Activated CD4-positive, alpha-beta T cell treated with anti-CD3 and anti-CD28 coated beads, Interleukin-2, amount 10 ng/mL, durations not matched to agents 24 days and 14 days (primary cell): Measurements from ENCODE around the gene AGA. TPM values are rescaled to one million over a fixed set of nuclear protein-coding genes. Genes with fewer than 3 reads are reported as not detected.

Experiments
- DNase-seq: peaks from one replicate; pipeline ENCODE4 v3.0.0; 2022
- H3K27ac Mint-ChIP-seq: one replicate; pipeline ENCODE4 v1.8.0; 2022; ENCODE audit warnings: mild to moderate bottlenecking, mixed read lengths
- H3K27me3 Mint-ChIP-seq: one replicate; pipeline ENCODE4 v1.8.0; 2022; ENCODE audit warnings: mixed read lengths
- H3K36me3 Mint-ChIP-seq: one replicate; pipeline ENCODE4 v1.8.0; 2022; ENCODE audit warnings: low read depth, mild to moderate bottlenecking, mixed read lengths
- H3K4me1 Mint-ChIP-seq: one replicate; pipeline ENCODE4 v1.8.0; 2021; ENCODE audit warnings: mixed read lengths
- H3K4me3 Mint-ChIP-seq: one replicate; pipeline ENCODE4 v1.8.0; 2022; ENCODE audit warnings: mild to moderate bottlenecking, moderate library complexity, mixed read lengths
- H3K9me3 Mint-ChIP-seq: one replicate; pipeline ENCODE4 v1.8.0; 2021; ENCODE audit warnings: mixed read lengths
- intact Hi-C: fragments of 100-400 bp; cut with micrococcal nuclease; formaldehyde crosslinking; loops from one replicate; pipeline ENCODE4 v1.15.1; 2023
- total RNA-seq: library from RNA; stranded (reverse); gene quantifications from 2 replicates; pipeline ENCODE4 v1.2.3, GENCODE V29; 2022

The AGA gene
- total RNA-seq, 1 donor from 2014 or later = 15.6 TPM

DNA sequence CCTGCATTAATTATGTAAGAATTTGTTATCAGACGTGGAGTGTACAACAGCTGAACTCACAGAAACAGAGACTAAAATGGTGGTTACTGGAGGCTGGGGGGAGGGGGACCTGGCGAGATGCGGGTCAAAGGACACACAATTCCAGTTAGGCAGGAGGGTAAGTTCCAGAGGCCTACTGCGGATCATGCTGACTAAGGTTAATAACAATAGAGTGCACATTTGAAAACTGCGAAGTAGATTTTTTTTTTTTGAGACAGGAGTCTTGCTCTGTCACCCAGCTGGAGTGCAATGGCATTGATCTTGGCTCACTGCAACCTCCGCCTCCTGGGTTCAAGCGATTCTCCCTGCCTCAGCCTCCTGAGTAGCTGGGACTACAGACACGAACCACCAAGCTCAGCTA lies 7.6 kb downstream of the AGA start:
- H3K27me3 Mint-ChIP-seq = no peaks in the 10 kb centered on the region
- no peak overlapping the region for H3K27ac Mint-ChIP-seq
- peaks cover 3% of the 10 kb centered on the region for H3K4me1 Mint-ChIP-seq
- H3K36me3 Mint-ChIP-seq = peaks cover 27% of the 10 kb centered on the region
- no peaks in the 10 kb centered on the region for H3K9me3 Mint-ChIP-seq
- DNase-seq = no peak
- no peak overlapping the region for H3K4me3 Mint-ChIP-seq
- intact Hi-C loops = no loop called here

DNA sequence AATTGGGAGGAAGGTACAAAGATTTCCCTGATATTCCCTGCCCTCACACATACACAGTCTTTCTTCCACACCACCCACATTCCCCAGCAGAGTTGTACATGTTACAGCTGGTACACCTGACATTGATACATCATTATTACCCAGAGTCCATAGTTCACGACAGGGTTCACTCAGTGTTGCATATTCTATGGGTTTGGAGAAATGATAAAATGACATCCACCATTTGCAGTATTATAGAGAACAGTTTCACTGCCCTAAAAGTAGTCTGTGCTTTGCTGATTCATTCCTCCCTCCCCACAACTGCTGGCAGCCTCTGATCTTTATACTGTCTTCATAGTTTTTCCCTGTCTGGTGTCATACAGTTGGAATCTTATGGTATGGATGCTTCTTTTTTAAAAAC lies 15.0 kb downstream of the AGA start:
- Mint-ChIP-seq H3K36me3 (peaks cover 3% of the 10 kb centered on the region), H3K27me3 (peaks cover 5% of the 10 kb centered on the region), H3K27ac (no peak overlapping the region), H3K4me1 (no peaks in the 10 kb centered on the region), H3K4me3 (no peak overlapping the region), H3K9me3 (no peaks in the 10 kb centered on the region)
- intact Hi-C loops = no loop called here
- no peak for DNase-seq

DNA sequence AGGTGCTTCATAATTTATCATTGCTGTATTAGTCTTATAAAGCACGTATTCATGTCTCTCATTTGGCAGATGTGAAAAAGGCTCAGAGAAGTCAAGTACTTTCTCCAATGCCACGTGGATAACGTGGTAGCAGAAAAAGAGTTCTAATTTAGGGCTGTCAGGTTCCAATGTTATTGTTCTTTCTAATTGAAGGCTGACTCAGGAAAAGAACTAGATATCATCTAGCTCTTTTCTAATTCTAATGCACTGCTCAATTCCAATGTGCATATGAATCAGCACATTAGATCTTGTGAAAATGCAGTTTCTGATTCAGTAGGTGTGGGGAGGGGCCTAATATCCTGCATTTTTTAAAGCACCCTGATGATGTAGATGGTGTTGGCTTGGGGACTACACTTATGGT lies 22.8 kb downstream of the AGA start:
- peaks cover 17% of the 10 kb centered on the region for H3K9me3 Mint-ChIP-seq
- no peak overlapping the region for H3K4me3 Mint-ChIP-seq
- H3K36me3 Mint-ChIP-seq = peaks cover 2% of the 10 kb centered on the region
- intact Hi-C loops = no loop called here
- no peaks in the 10 kb centered on the region for H3K4me1 Mint-ChIP-seq
- peaks cover 5% of the 10 kb centered on the region for H3K27me3 Mint-ChIP-seq
- H3K27ac Mint-ChIP-seq = no peak overlapping the region
- no peak for DNase-seq

DNA sequence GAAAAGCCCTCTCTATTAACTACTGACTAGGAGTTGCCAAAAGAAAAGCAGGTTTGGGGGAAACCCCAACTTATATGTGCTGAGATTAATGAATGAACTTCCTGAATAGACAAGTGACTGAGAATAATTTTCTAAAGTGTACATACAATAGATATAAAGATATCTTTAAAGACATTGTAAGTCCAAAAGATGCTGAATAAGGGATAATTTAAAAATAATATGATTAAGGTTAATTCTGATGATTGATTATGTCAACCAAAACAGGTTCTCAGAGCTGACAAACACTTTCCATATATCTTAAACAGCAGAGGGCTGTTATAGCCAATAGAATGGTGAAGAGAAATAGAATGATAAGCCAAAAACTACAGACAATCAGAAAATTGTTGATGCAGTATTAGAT lies 28.6 kb downstream of the AGA start:
- intact Hi-C loops = no loop called here
- Mint-ChIP-seq H3K4me3 (no peak overlapping the region), H3K9me3 (no peaks in the 10 kb centered on the region), H3K27ac (no peak overlapping the region), H3K4me1 (peaks cover 2% of the 10 kb centered on the region), H3K36me3 (no peaks in the 10 kb centered on the region), H3K27me3 (no peaks in the 10 kb centered on the region)
- DNase-seq = no peak

DNA sequence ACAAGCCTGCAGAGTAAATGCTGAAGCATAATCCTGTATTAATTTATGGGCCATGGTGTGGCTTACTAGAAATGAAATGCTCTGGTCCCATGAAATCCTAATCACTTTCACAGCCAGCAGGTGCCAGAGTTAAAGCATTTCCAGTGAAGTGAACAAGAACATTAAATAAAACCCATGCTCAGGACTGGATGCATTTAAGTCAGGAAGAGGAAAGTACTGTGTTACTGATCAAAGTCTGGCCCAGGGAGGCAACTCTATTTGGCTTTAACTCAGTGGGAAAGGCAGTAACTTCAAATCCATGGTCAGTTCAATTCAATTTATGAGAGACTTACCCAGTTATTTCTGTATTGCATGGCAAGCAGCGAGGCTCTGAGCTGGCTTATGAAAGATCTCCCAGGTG lies 29.2 kb downstream of the AGA start:
- intact Hi-C loops = no loop called here
- no peak for DNase-seq
- H3K4me3 Mint-ChIP-seq = no peak overlapping the region
- H3K9me3 Mint-ChIP-seq = no peaks in the 10 kb centered on the region
- no peaks in the 10 kb centered on the region for H3K36me3 Mint-ChIP-seq
- peaks cover 2% of the 10 kb centered on the region for H3K4me1 Mint-ChIP-seq
- no peaks in the 10 kb centered on the region for H3K27me3 Mint-ChIP-seq
- no peak overlapping the region for H3K27ac Mint-ChIP-seq

DNA sequence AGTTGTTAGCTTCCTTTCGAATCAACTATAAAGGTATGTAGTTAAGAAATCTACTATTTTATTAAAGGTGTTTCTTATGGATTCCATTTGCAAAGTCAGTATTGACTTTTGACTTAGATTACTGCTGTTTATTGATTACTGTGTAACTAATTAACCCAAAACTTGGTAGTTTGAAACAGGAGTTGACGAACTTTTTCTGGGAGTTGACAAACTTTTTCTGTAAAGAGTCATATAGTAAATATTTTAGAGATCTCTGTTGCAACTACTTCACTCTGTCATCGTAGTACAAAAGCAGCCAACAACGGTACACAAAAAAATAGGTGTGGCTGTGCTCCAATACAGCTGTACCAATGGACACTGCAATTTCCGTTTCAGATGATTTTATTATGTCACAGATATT lies 30.2 kb downstream of the AGA start:
- intact Hi-C loops = no loop called here
- Mint-ChIP-seq H3K27me3 (no peaks in the 10 kb centered on the region), H3K4me3 (no peak overlapping the region), H3K9me3 (peaks cover 5% of the 10 kb centered on the region), H3K36me3 (no peaks in the 10 kb centered on the region), H3K27ac (no peak overlapping the region), H3K4me1 (peaks cover 2% of the 10 kb centered on the region)
- DNase-seq = no peak

DNA sequence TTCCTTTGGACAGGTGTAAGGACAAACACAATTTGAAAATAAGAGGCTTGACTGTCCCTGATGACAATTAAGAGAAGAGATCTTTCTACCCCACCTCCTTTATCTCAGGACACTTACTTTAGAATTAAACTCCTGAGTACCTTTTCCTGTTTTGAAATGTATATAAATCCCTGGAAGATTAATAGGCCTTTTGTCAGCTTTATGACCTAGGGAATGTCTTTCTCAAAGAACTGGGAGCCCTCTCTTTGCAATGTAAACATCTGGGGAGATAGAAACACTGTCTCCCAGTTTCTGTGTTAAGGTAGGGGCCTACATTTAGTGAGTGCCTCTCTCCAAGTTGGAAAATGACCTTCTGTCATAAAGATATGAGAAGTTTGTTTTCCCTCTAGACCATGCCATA lies 31.7 kb downstream of the AGA start:
- Mint-ChIP-seq H3K27ac (no peak overlapping the region), H3K9me3 (peaks cover 5% of the 10 kb centered on the region), H3K4me3 (no peak overlapping the region), H3K27me3 (peaks cover 3% of the 10 kb centered on the region), H3K36me3 (no peaks in the 10 kb centered on the region), H3K4me1 (peaks cover 2% of the 10 kb centered on the region)
- no peak for DNase-seq
- intact Hi-C loops = no loop called here

DNA sequence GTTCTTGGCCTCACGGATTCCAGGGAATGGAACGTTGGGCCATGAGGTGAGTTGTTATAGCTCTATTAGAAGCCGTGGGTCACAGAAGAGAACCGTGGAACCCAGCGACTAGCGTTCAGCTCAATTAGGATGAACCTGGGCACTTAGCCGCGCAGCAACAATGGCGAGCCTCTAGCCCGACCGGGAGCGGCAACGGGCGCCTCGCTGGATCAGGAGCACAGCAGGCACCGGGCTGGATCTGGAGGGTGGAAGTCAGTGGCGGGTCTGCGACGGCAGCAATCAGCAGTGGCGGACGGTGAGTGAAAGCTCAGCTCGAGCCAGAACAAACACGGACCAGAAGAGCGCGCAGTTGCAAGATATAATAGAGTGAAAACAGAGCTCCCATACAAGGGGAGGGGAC lies 34.2 kb downstream of the AGA start:
- no peak for DNase-seq
- H3K4me1 Mint-ChIP-seq = peaks cover 9% of the 10 kb centered on the region
- peaks cover 13% of the 10 kb centered on the region for H3K27me3 Mint-ChIP-seq
- no peak overlapping the region for H3K27ac Mint-ChIP-seq
- peaks cover 5% of the 10 kb centered on the region for H3K9me3 Mint-ChIP-seq
- no peak overlapping the region for H3K4me3 Mint-ChIP-seq
- no peaks in the 10 kb centered on the region for H3K36me3 Mint-ChIP-seq
- intact Hi-C loops = no loop called here

DNA sequence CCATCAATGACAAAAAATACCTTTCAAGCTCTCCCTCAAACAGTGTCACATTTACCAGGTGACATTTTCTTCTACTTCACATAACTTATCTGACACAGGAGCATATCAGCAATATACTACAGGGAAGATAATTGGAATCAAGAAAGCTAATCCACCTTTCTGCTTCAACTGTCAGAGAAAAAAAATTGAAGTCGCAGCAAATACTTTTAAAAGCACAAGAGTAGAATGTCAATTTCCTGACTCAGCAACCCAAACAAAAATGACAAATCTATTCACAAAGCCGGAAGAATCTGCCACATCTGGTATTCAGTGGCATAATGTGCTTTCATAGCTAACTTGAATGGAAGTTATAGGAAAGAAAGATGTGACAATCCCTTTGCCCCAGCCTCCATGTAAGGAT lies 36.7 kb downstream of the AGA start:
- peaks cover 9% of the 10 kb centered on the region for H3K9me3 Mint-ChIP-seq
- intact Hi-C loops = no loop called here
- H3K36me3 Mint-ChIP-seq = no peaks in the 10 kb centered on the region
- peaks cover 13% of the 10 kb centered on the region for H3K27me3 Mint-ChIP-seq
- H3K4me3 Mint-ChIP-seq = no peak overlapping the region
- DNase-seq = no peak
- no peak overlapping the region for H3K27ac Mint-ChIP-seq
- H3K4me1 Mint-ChIP-seq = peaks cover 27% of the 10 kb centered on the region

DNA sequence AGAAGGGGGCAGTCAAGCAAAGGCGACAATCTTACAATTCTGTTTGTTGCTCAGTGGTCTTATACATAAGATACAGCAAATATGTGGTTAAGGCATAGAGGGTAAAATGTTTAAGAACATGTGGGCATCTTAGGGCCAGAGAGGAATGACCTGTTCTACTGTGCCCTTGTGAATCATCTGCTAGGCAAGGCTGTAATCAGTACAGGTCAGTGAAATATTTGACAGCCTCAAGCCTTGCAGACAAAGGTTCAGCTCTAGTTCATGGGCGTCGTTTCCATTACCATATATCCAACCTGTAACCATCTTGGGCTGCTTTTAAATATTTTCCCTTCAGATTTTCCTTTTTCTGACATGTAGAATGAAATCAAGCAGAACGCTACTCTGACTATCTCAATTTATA lies 37.3 kb downstream of the AGA start:
- DNase-seq = no peak
- Mint-ChIP-seq H3K27me3 (peaks cover 13% of the 10 kb centered on the region), H3K36me3 (no peaks in the 10 kb centered on the region), H3K4me1 (peaks cover 32% of the 10 kb centered on the region), H3K4me3 (no peak overlapping the region), H3K9me3 (peaks cover 9% of the 10 kb centered on the region), H3K27ac (no peak overlapping the region)
- intact Hi-C loops = loop anchor here (5.0 kb wide), 1 partner anchor 93 kb away; no protein-coding TSS in a partner anchor

DNA sequence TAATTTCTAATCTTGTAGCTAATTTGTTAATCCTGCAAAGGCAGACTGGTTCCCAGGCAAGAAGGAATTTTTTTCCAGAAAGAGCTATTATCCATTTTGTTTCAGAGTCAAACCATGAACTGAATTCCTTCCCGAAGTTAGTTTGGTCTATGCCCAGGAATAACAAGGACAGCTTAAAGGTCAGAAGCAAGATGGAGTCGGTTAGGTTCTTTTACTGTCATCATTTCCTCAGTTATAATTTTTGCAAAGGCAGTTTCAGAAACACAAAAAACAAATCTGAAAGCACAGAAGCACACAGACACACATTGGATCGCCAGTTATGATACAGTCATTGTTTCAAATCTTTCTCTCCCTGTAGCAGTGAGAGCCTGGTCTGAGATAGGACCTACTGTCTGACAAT lies 37.9 kb downstream of the AGA start:
- Mint-ChIP-seq H3K36me3 (no peaks in the 10 kb centered on the region), H3K27ac (no peak overlapping the region), H3K4me1 (peaks cover 36% of the 10 kb centered on the region), H3K9me3 (peaks cover 9% of the 10 kb centered on the region), H3K27me3 (peaks cover 13% of the 10 kb centered on the region), H3K4me3 (no peak overlapping the region)
- DNase-seq = no peak
- intact Hi-C loops = loop anchor here (5.0 kb wide), 1 partner anchor 92 kb away; no protein-coding TSS in a partner anchor

DNA sequence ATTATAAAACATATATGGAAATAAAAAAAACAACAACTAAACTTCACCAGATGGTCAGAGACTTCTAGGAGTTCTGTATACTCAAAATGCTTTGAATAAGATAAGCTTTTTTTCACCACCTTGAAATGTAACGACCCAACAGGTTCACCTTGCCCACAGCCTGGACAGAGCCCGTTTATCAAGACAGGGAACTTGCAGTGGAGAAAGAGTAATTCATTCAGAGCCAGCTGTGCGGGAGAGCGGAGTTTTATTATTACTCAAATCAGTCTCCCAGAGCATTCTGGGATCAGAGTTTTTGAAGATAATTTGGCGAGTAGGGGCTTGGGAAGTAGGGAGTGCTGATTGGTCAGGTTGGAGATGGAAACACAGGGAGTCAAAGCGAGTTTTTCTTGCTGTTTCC lies 38.5 kb downstream of the AGA start:
- intact Hi-C loops = loop anchor here (2.0 to 5.0 kb wide), 2 partner anchors 37 to 91 kb away; no protein-coding TSS in a partner anchor
- peaks cover 9% of the 10 kb centered on the region for H3K9me3 Mint-ChIP-seq
- no peak overlapping the region for H3K27ac Mint-ChIP-seq
- no peak overlapping the region for H3K4me3 Mint-ChIP-seq
- no peaks in the 10 kb centered on the region for H3K36me3 Mint-ChIP-seq
- no peak for DNase-seq
- peaks cover 38% of the 10 kb centered on the region for H3K4me1 Mint-ChIP-seq
- peaks cover 13% of the 10 kb centered on the region for H3K27me3 Mint-ChIP-seq

DNA sequence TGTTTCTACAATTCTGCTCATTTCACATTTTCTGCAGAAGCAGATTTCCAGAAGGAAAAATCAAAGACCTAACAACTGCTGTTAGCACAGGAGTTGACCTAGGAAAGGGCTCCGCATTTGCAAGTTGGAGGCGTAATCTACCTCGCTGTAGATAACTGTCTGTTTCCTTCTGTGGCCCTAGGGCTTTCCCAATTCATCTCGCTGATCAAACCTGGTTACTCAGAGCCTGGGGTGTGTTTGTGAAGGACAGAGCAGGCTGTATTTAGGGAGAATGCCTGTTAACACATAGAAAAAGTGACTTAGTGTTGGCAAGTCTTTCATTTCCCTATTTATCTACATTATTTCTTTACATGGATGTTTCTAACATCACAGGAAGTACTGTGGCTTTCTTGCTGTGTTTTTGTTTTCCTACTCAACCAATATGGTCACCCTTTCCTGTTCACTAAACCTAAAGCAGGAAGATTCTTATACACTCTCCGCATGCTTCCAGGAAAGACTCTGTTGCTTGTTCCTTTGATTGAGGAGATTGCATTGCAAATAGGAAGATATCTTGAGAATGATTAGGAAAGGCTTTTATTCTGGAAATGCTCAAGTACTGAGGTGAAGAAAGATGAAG lies 40.5 kb downstream of the AGA start:
- peak; percentile 61 for DNase-seq
- H3K36me3 Mint-ChIP-seq = peaks cover 4% of the 10 kb centered on the region
- H3K27ac Mint-ChIP-seq = peak overlapping the region; percentile 60
- H3K4me3 Mint-ChIP-seq = peak overlapping the region; percentile 65
- H3K27me3 Mint-ChIP-seq = peaks cover 13% of the 10 kb centered on the region
- H3K9me3 Mint-ChIP-seq = peaks cover 16% of the 10 kb centered on the region
- H3K4me1 Mint-ChIP-seq = peaks cover 39% of the 10 kb centered on the region
- intact Hi-C loops = loop anchor here (2.0 to 5.0 kb wide), 2 partner anchors 39 to 89 kb away; no protein-coding TSS in a partner anchor

DNA sequence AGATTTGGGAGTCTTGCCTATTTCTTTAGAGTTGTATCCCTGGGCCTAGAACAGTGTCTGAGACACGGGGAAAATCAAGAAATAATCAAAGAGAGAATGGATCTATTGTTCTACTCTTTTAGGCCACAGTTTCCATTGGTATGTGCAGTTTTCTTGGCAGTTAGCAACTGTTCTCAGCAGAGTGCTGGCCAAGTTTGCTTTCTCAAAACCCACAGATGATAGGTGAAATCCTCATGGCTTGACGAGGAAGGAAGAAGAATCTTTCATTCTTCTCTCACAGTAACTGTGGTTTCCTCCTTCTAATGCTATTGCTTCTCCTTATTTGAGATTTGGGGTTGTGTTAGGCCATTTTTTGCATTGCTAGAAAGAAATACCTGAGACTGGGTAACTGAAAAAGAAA lies 42.2 kb downstream of the AGA start:
- Mint-ChIP-seq H3K4me1 (peaks cover 40% of the 10 kb centered on the region), H3K9me3 (peaks cover 16% of the 10 kb centered on the region), H3K27me3 (peaks cover 6% of the 10 kb centered on the region), H3K4me3 (peak overlapping the region; percentile 30), H3K27ac (peak overlapping the region; percentile 10), H3K36me3 (peaks cover 4% of the 10 kb centered on the region)
- no peak for DNase-seq
- intact Hi-C loops = loop anchor here (5.0 kb wide), 1 partner anchor 88 kb away; no protein-coding TSS in a partner anchor

DNA sequence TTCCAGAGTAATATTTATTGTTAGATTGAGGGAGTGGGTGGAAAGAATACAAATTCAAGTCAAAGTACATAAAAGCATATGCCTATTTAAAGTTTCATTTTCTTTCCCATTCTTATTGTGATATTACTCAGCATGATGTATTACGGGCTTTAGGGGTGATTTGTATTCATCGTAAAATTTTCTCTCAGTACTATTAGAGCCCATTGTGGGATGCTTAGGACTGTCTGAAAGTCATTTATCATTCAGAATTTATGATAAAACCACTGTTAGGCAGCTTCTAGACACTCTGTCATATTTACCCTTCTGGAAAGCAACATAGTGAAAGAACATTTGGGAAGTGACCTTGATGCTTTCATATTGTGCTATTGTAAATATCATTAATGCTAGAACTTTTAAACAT lies 45.9 kb downstream of the AGA start:
- intact Hi-C loops = no loop called here
- peaks cover 40% of the 10 kb centered on the region for H3K4me1 Mint-ChIP-seq
- peaks cover 5% of the 10 kb centered on the region for H3K27me3 Mint-ChIP-seq
- DNase-seq = no peak
- H3K27ac Mint-ChIP-seq = no peak overlapping the region
- peaks cover 4% of the 10 kb centered on the region for H3K36me3 Mint-ChIP-seq
- H3K4me3 Mint-ChIP-seq = no peak overlapping the region
- peaks cover 12% of the 10 kb centered on the region for H3K9me3 Mint-ChIP-seq
